ENCODE data around the gene TMEM222. TPM values are rescaled to one million over a fixed set of nuclear protein-coding genes. Genes with fewer than 3 reads are reported as not detected.
A peak's percentile ranks its signal among the peaks of the same experiment; 100 is the strongest.

Gene TMEM222, protein sequence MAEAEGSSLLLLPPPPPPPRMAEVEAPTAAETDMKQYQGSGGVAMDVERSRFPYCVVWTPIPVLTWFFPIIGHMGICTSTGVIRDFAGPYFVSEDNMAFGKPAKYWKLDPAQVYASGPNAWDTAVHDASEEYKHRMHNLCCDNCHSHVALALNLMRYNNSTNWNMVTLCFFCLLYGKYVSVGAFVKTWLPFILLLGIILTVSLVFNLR
- polyA plus RNA-seq (2013): 23.7 and 23.9 TPM in 2 replicates

DNA sequence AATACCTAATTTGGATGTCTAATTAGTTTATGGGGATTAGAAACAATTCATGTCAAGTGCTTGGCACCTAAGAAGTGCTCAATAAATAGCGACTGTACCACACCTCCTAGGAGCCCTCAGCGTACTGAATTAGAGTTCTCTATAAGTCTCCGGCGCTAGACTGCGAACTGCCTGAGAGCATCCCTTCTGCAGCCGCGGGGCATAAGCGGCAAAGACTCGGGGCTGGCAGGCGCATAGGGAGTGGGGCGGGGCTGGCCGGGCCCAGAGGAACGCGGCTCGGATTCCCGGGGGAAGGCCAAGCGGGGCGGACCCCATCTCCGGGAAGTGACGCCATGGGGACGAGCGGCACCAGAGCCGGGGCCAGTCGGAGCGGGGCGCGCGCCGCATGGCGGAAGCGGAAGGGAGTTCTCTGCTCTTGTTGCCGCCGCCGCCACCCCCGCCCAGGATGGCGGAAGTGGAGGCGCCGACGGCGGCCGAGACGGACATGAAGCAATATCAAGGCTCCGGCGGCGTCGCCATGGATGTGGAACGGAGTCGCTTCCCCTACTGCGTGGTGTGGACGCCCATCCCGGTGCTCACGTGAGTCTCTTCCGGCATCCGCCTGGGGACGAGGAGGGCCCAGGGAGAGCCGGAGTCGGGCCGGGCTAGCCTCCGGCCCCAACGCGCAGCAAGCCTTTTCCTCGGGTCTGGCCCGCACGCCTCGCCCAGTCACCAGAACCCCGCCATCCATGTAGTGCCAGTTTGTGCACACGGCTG, at the start of gene TMEM222:
TMEM222 (plus strand) TSS at position 351 of the 756 bp plus-strand sequence; CDS start at position 386, 35 bp downstream.
- H3K4me1 ChIP-seq (ENCODE audit: control insufficient read depth in 1 of 2, insufficient read depth in 2 of 2, low read length in 2 of 2): peaks cover 10 to 11% of the 10 kb centered on the region in 2 experiments
- peak within 1 kb of the TSS; percentile 76 for H2AFZ ChIP-seq (ENCODE audit: insufficient read depth, low read length, poor library complexity)
- peak within 1 kb of the TSS; percentile 66 for H2BK5ac ChIP-seq (ENCODE audit: low read depth, low read length, poor library complexity)
- H3K4ac ChIP-seq (ENCODE audit: low read depth, low read length): peak within 1 kb of the TSS; percentile 97
- peak within 1 kb of the TSS; percentile 89 for H3K9ac ChIP-seq (ENCODE audit: low read length)
- H4K8ac ChIP-seq (ENCODE audit: low read depth, low read length): peak within 1 kb of the TSS; percentile 96
- H4K91ac ChIP-seq (ENCODE audit: low read depth, low read length): peak within 1 kb of the TSS; percentile 93
- H3K4me3 ChIP-seq (ENCODE audit: low read depth, low read length): peak within 1 kb of the TSS; percentile 92
- H3K36me3 ChIP-seq (ENCODE audit: control insufficient read depth in 1 of 2, insufficient read depth in 2 of 2, low read length in 2 of 2): peaks cover 6 to 13% of the 10 kb centered on the region in 2 experiments
- no peaks in the 10 kb centered on the region for H3K9me3 ChIP-seq (ENCODE audit: insufficient read depth, low read depth, low read length)
- H3K4me2 ChIP-seq (ENCODE audit: low read length): peak within 1 kb of the TSS; percentile 83
- H3K79me1 ChIP-seq (ENCODE audit: low read length): peaks cover 4% of the 10 kb centered on the region
- H2BK120ac ChIP-seq (ENCODE audit: insufficient read depth, low read length, poor library complexity): peak within 1 kb of the TSS; percentile 56
- peak within 1 kb of the TSS; percentile 97 for H3K14ac ChIP-seq (ENCODE audit: low read length)
- no peaks in the 10 kb centered on the region for H3K27me3 ChIP-seq (ENCODE audit: insufficient read depth, low read length)
- H2BK12ac ChIP-seq (ENCODE audit: low read length): peak within 1 kb of the TSS; percentile 16
- peak within 1 kb of the TSS; percentile 89 for H4K12ac ChIP-seq (ENCODE audit: low read depth, low read length)
- no peak within 1 kb of the TSS for H3K23ac ChIP-seq (ENCODE audit: low read length)
- H3K79me2 ChIP-seq (ENCODE audit: control insufficient read depth, insufficient read depth, low read length, poor library complexity): peaks cover 11% of the 10 kb centered on the region
- H2AK5ac ChIP-seq (ENCODE audit: low read length): peak within 1 kb of the TSS; percentile 92
- peak within 1 kb of the TSS; percentile 87 for H3K18ac ChIP-seq (ENCODE audit: low read length)
- peak; percentile 98 for DNase-seq
- H3K27ac ChIP-seq (ENCODE audit: low read depth, low read length): peak within 1 kb of the TSS; percentile 87
- no CpG with 5 or more reads among the region's 67 CpGs for WGBS (ENCODE audit: extremely low coverage, insufficient coverage, insufficient read length)

DNA sequence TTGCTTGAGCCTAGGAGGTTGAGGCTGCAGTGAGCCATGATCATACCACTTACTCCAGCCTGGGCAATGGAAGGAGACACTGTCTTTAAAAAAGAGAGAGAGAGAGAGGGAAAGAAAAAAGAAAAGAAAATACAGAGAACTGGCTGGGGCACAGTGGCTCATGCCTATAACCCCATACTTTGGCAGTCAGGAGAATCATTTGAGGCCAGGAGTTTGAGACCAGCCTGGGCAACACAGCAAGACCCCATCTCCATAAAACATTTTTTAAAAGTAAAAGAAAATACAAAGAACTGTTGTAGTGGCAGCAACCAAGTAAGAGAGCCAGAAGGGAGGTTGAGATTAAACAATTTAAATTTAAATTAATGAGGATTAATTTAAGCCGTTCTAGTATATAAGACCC, 47.8 kb upstream of the TMEM222 start:
- no peak overlapping the region for H3K4me2 ChIP-seq (ENCODE audit: low read length)
- H3K27me3 ChIP-seq (ENCODE audit: insufficient read depth, low read length): no peaks in the 10 kb centered on the region
- no peak overlapping the region for H4K12ac ChIP-seq (ENCODE audit: low read depth, low read length)
- H3K36me3 ChIP-seq (ENCODE audit: control insufficient read depth in 1 of 2, insufficient read depth in 2 of 2, low read length in 2 of 2): peaks cover 0 to 1% of the 10 kb centered on the region in 2 experiments
- no CpG with 5 or more reads among the region's 1 CpG for WGBS (ENCODE audit: extremely low coverage, insufficient coverage, insufficient read length)
- H2BK120ac ChIP-seq (ENCODE audit: insufficient read depth, low read length, poor library complexity): no peak overlapping the region
- no peak overlapping the region for H3K9ac ChIP-seq (ENCODE audit: low read length)
- no peak overlapping the region for H3K14ac ChIP-seq (ENCODE audit: low read length)
- no peak overlapping the region for H3K18ac ChIP-seq (ENCODE audit: low read length)
- H2AK5ac ChIP-seq (ENCODE audit: low read length): no peak overlapping the region
- no peak overlapping the region for H4K8ac ChIP-seq (ENCODE audit: low read depth, low read length)
- DNase-seq: no peak
- H4K91ac ChIP-seq (ENCODE audit: low read depth, low read length): no peak overlapping the region
- no peaks in the 10 kb centered on the region for H3K79me2 ChIP-seq (ENCODE audit: control insufficient read depth, insufficient read depth, low read length, poor library complexity)
- H3K4ac ChIP-seq (ENCODE audit: low read depth, low read length): no peak overlapping the region
- no peaks in the 10 kb centered on the region for H3K79me1 ChIP-seq (ENCODE audit: low read length)
- no peak overlapping the region for H3K4me3 ChIP-seq (ENCODE audit: low read depth, low read length)
- no peaks in the 10 kb centered on the region for H3K4me1 ChIP-seq (ENCODE audit: control insufficient read depth in 1 of 2, insufficient read depth in 2 of 2, low read length in 2 of 2)
- H3K27ac ChIP-seq (ENCODE audit: low read depth, low read length): no peak overlapping the region
- no peak overlapping the region for H3K23ac ChIP-seq (ENCODE audit: low read length)
- H2AFZ ChIP-seq (ENCODE audit: insufficient read depth, low read length, poor library complexity): no peak overlapping the region
- H3K9me3 ChIP-seq (ENCODE audit: insufficient read depth, low read depth, low read length): no peaks in the 10 kb centered on the region
- H2BK12ac ChIP-seq (ENCODE audit: low read length): no peak overlapping the region
- H2BK5ac ChIP-seq (ENCODE audit: low read depth, low read length, poor library complexity): no peak overlapping the region

DNA sequence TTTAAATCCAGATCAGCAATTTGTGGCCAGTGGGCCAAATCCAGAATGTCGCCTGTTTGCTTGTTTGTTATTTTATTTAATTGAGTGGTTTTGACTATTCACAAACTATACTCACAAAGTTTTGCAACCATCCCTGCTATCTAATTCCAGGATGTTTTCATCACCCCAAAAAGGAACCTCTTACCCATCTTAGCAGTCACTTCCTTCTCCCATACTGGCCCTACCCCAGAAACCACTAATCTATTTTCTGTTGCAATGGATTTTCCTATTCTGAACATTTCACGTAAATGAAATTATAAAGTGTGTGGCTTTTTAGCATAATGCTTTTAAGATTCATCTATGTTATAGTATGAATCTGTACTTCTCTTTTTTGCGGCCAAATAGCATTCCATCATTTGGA, 46.3 kb upstream of the TMEM222 start:
- DNase-seq: no peak
- H3K36me3 ChIP-seq (ENCODE audit: control insufficient read depth in 1 of 2, insufficient read depth in 2 of 2, low read length in 2 of 2): peaks cover 0 to 1% of the 10 kb centered on the region in 2 experiments
- H4K91ac ChIP-seq (ENCODE audit: low read depth, low read length): no peak overlapping the region
- H3K23ac ChIP-seq (ENCODE audit: low read length): no peak overlapping the region
- H3K27me3 ChIP-seq (ENCODE audit: insufficient read depth, low read length): no peaks in the 10 kb centered on the region
- H2BK120ac ChIP-seq (ENCODE audit: insufficient read depth, low read length, poor library complexity): no peak overlapping the region
- H3K4me2 ChIP-seq (ENCODE audit: low read length): no peak overlapping the region
- no peak overlapping the region for H2AK5ac ChIP-seq (ENCODE audit: low read length)
- no peak overlapping the region for H3K4ac ChIP-seq (ENCODE audit: low read depth, low read length)
- H3K79me2 ChIP-seq (ENCODE audit: control insufficient read depth, insufficient read depth, low read length, poor library complexity): no peaks in the 10 kb centered on the region
- no peak overlapping the region for H3K14ac ChIP-seq (ENCODE audit: low read length)
- WGBS (ENCODE audit: extremely low coverage, insufficient coverage, insufficient read length): no CpG with 5 or more reads among the region's 3 CpGs
- no peak overlapping the region for H2BK12ac ChIP-seq (ENCODE audit: low read length)
- no peaks in the 10 kb centered on the region for H3K9me3 ChIP-seq (ENCODE audit: insufficient read depth, low read depth, low read length)
- no peaks in the 10 kb centered on the region for H3K79me1 ChIP-seq (ENCODE audit: low read length)
- H3K18ac ChIP-seq (ENCODE audit: low read length): no peak overlapping the region
- H3K4me3 ChIP-seq (ENCODE audit: low read depth, low read length): no peak overlapping the region
- H2BK5ac ChIP-seq (ENCODE audit: low read depth, low read length, poor library complexity): no peak overlapping the region
- no peak overlapping the region for H2AFZ ChIP-seq (ENCODE audit: insufficient read depth, low read length, poor library complexity)
- H3K4me1 ChIP-seq (ENCODE audit: control insufficient read depth in 1 of 2, insufficient read depth in 2 of 2, low read length in 2 of 2): no peaks in the 10 kb centered on the region
- H4K12ac ChIP-seq (ENCODE audit: low read depth, low read length): no peak overlapping the region
- no peak overlapping the region for H4K8ac ChIP-seq (ENCODE audit: low read depth, low read length)
- no peak overlapping the region for H3K9ac ChIP-seq (ENCODE audit: low read length)
- H3K27ac ChIP-seq (ENCODE audit: low read depth, low read length): no peak overlapping the region

DNA sequence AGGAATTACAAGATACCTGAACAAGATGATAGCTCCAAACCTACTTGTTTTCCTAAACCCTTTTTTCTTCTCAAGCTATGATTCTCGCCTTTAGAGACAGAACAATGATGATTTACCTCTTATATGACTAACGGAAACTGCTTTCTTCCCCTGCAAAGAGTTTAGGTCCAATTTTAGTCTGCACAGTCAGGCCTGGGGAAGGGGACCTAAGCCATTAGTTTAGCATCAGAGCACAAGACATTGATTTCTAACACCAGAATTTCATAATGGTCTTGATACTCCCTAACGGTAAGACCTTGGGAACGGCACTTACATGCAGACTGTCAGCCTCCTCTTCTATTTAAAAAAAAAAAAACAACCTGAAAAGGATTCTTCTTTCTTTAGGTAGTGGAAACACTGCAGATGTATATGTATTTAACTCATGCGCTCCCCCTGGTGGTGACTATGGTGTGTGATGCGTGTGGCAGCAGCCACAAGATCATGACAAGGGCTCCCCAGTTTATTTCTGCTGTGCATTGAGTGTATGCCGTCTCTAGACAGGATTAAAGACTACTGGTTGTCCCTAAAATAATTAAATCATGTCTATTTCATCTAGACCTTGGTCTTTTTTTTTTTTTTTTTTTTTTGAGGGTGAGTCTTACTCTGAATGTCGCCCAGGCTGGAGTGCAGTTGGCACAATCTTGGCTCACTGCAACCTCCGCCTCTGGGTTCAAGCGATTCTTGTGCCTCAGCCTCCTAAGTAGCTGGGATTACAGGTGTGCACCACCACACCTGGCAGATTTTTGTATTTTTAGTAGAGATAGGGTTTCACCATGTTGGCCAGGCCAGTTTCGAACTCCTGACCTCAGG, 37.3 kb upstream of the TMEM222 start:
- H3K4me3 ChIP-seq (ENCODE audit: low read depth, low read length): no peak overlapping the region
- H3K36me3 ChIP-seq (ENCODE audit: control insufficient read depth in 1 of 2, insufficient read depth in 2 of 2, low read length in 2 of 2): peaks cover 5 to 7% of the 10 kb centered on the region in 2 experiments
- no peak overlapping the region for H2BK12ac ChIP-seq (ENCODE audit: low read length)
- H3K4ac ChIP-seq (ENCODE audit: low read depth, low read length): no peak overlapping the region
- H3K23ac ChIP-seq (ENCODE audit: low read length): no peak overlapping the region
- no CpG with 5 or more reads among the region's 11 CpGs for WGBS (ENCODE audit: extremely low coverage, insufficient coverage, insufficient read length)
- no peak overlapping the region for H3K27ac ChIP-seq (ENCODE audit: low read depth, low read length)
- no peak overlapping the region for H4K91ac ChIP-seq (ENCODE audit: low read depth, low read length)
- H2BK120ac ChIP-seq (ENCODE audit: insufficient read depth, low read length, poor library complexity): no peak overlapping the region
- H2BK5ac ChIP-seq (ENCODE audit: low read depth, low read length, poor library complexity): no peak overlapping the region
- no peak overlapping the region for H2AFZ ChIP-seq (ENCODE audit: insufficient read depth, low read length, poor library complexity)
- H3K18ac ChIP-seq (ENCODE audit: low read length): no peak overlapping the region
- no peak overlapping the region for H4K12ac ChIP-seq (ENCODE audit: low read depth, low read length)
- no peaks in the 10 kb centered on the region for H3K79me1 ChIP-seq (ENCODE audit: low read length)
- no peaks in the 10 kb centered on the region for H3K4me1 ChIP-seq (ENCODE audit: control insufficient read depth in 1 of 2, insufficient read depth in 2 of 2, low read length in 2 of 2)
- no peak overlapping the region for H4K8ac ChIP-seq (ENCODE audit: low read depth, low read length)
- DNase-seq: peak; percentile 74 to 94
- H3K79me2 ChIP-seq (ENCODE audit: control insufficient read depth, insufficient read depth, low read length, poor library complexity): no peaks in the 10 kb centered on the region
- no peak overlapping the region for H3K9ac ChIP-seq (ENCODE audit: low read length)
- H3K9me3 ChIP-seq (ENCODE audit: insufficient read depth, low read depth, low read length): no peaks in the 10 kb centered on the region
- no peaks in the 10 kb centered on the region for H3K27me3 ChIP-seq (ENCODE audit: insufficient read depth, low read length)
- H3K14ac ChIP-seq (ENCODE audit: low read length): no peak overlapping the region
- no peak overlapping the region for H2AK5ac ChIP-seq (ENCODE audit: low read length)
- H3K4me2 ChIP-seq (ENCODE audit: low read length): no peak overlapping the region

Data from trophoblast cell (in vitro differentiated cells and primary cell).